NT2/D1 (cell line): Measurements from ENCODE around the gene IER5L.

Source experiments
- SUZ12 ChIP-seq: IDR thresholded peaks from 2 replicates; pipeline ENCODE4 v1.6.1; 2011; ENCODE audit not compliant: insufficient read length, insufficient read depth; ENCODE audit errors: extremely low read depth
- YY1 ChIP-seq: IDR thresholded peaks from 2 replicates; pipeline ENCODE4 v1.6.1; 2011; ENCODE audit not compliant: insufficient read length, insufficient read depth
- ZNF274 ChIP-seq: IDR thresholded peaks from 2 replicates; pipeline ENCODE4 v1.6.1; 2011; ENCODE audit warnings: mild to moderate bottlenecking, low read depth, low read length

DNA sequence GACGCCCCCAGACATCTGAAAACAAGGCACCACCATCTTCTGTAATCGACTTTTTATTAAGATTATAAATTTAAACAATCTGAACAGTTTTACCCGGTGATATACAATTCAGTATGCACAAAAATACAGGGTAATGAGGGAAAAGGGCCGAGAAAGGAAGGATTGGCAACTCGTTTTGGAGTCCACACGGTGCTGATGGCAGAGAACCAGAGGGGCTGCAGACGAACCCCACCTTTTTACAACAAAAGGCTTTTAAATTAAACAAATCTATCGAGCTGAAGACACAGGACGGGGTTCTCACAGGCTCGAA is 2.6 kb downstream of the IER5L start:
- no peak for TF ChIP-seq ZNF274
- no peak for TF ChIP-seq YY1
- no peak for TF ChIP-seq SUZ12
